SU-DHL-6 (cell line): ENCODE measurements around the gene ALOX12.

Experiments
- EZH2phosphoT487 ChIP-seq: fragments of 200-600 bp; sonication (generic), shearing (Covaris generic); conservative IDR thresholded peaks from 2 replicates; pipeline ENCODE4 v1.6.1; 2018; ENCODE audit warnings: mild to moderate bottlenecking, antibody characterized with exemption, low read length, moderate library complexity, mixed read lengths
- TF ChIP-seq, protein P1 (sequence below): fragments of 200-600 bp; sonication (generic); IDR thresholded peaks from one replicate; pipeline ENCODE4 v1.5.1; 2017; ENCODE audit warnings: antibody characterized with exemption, mild to moderate bottlenecking, low read length, moderate library complexity; ENCODE audit not compliant: insufficient read depth, poor library complexity, severe bottlenecking

DNA sequence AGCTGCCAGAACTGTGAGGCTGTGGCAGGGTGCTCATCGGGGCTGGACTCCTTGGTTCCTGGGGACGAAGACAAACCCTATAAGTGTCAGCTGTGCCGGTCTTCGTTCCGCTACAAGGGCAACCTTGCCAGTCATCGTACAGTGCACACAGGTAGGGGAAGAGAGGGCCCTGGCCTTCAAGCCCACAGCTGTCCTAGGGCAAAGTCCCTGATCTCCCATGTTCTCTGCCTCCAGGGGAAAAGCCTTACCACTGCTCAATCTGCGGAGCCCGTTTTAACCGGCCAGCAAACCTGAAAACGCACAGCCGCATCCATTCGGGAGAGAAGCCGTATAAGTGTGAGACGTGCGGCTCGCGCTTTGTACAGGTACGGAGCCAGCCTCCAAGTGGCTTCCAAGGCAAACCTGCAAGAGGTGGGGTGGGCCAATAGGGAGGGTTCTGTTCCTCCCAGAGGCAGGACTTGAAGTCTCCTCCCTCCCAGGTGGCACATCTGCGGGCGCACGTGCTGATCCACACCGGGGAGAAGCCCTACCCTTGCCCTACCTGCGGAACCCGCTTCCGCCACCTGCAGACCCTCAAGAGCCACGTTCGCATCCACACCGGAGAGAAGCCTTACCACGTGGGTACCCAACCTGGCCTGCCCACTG, 30.7 kb downstream of the ALOX12 start:
- TF ChIP-seq, protein P1, sequence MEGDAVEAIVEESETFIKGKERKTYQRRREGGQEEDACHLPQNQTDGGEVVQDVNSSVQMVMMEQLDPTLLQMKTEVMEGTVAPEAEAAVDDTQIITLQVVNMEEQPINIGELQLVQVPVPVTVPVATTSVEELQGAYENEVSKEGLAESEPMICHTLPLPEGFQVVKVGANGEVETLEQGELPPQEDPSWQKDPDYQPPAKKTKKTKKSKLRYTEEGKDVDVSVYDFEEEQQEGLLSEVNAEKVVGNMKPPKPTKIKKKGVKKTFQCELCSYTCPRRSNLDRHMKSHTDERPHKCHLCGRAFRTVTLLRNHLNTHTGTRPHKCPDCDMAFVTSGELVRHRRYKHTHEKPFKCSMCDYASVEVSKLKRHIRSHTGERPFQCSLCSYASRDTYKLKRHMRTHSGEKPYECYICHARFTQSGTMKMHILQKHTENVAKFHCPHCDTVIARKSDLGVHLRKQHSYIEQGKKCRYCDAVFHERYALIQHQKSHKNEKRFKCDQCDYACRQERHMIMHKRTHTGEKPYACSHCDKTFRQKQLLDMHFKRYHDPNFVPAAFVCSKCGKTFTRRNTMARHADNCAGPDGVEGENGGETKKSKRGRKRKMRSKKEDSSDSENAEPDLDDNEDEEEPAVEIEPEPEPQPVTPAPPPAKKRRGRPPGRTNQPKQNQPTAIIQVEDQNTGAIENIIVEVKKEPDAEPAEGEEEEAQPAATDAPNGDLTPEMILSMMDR = no peak
- TF ChIP-seq EZH2phosphoT487 = no peak
